Measurements from ENCODE around the gene KCNH8.

Gene KCNH8

DNA sequence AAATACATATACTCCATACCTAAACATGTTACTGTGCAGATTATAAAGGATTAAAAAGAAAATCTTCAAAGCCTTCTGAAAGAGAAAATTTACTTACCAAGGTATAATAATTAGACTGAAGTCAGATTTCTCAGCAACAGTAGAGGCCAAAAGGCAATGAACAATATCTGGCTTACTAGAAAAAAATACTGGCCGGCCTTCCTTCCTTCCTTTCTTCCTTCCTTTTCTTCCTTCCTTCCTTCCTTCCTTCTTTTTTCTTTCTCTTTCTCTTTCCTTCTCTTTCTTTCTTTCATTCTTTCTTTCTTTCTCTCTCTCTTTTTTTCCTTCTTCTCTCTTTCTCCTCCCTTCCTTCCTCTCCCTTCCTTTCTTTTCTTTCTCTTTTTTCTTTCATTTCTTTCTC is 209.6 kb downstream of the KCNH8 start:
- H3K36me3 ChIP-seq (replicated peaks; ENCODE audit: low read depth, low read length) = no peaks in the 10 kb centered on the region
- no peaks in the 10 kb centered on the region for H3K79me2 ChIP-seq (ENCODE audit: low read length)
- H3K4me1 ChIP-seq (ENCODE audit: low read length) = peaks cover 9% of the 10 kb centered on the region
- no peaks in the 10 kb centered on the region for H3K9me3 ChIP-seq (ENCODE audit: insufficient read depth, low read length)
- no peaks in the 10 kb centered on the region for H4K20me1 ChIP-seq (ENCODE audit: insufficient read depth, low read length)
- H3K4me2 ChIP-seq (ENCODE audit: low read length) = no peak overlapping the region
- H3K27ac ChIP-seq (ENCODE audit: low read length) = no peak overlapping the region
- no peaks in the 10 kb centered on the region for H3K27me3 ChIP-seq (ENCODE audit: low read depth, low read length)
- TF ChIP-seq, protein P1, sequence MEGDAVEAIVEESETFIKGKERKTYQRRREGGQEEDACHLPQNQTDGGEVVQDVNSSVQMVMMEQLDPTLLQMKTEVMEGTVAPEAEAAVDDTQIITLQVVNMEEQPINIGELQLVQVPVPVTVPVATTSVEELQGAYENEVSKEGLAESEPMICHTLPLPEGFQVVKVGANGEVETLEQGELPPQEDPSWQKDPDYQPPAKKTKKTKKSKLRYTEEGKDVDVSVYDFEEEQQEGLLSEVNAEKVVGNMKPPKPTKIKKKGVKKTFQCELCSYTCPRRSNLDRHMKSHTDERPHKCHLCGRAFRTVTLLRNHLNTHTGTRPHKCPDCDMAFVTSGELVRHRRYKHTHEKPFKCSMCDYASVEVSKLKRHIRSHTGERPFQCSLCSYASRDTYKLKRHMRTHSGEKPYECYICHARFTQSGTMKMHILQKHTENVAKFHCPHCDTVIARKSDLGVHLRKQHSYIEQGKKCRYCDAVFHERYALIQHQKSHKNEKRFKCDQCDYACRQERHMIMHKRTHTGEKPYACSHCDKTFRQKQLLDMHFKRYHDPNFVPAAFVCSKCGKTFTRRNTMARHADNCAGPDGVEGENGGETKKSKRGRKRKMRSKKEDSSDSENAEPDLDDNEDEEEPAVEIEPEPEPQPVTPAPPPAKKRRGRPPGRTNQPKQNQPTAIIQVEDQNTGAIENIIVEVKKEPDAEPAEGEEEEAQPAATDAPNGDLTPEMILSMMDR (IDR thresholded peaks at IDR 0.05; ENCODE audit: low read depth, low read length) = no peak
- no peak for TF ChIP-seq EZH2phosphoT487 (IDR thresholded peaks at IDR 0.05; ENCODE audit: low read depth)
- no peak overlapping the region for H3K4me3 ChIP-seq (ENCODE audit: low read length)
- H2AFZ ChIP-seq (ENCODE audit: low read depth, low read length) = no peak overlapping the region
- H3K9ac ChIP-seq (ENCODE audit: low read length) = no peak overlapping the region

DNA sequence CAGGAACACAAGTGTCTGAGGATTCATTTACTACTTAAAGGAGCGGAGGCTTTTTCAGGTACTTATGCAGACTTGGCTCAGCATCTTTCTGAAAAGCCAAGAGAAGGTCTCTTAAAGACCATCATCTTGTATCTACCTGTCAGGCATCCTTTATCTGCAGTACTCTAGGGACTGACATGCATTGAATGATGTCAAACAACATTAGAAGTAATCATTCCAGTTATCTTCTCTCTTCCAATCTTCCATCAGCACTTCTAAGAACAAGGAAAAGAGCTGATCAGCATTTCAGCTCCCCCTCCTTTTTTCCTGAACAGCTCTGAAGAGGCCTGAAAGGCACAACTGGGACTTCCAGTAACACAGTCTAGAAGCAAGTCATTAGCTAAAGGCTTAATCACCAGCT is 214.8 kb downstream of the KCNH8 start:
- Histone ChIP-seq H3K79me2 (ENCODE audit: low read length) (no peaks in the 10 kb centered on the region), H3K27ac (ENCODE audit: low read length) (no peak overlapping the region), H3K4me3 (ENCODE audit: low read length) (no peak overlapping the region), H3K36me3 (replicated peaks; ENCODE audit: low read depth, low read length) (no peaks in the 10 kb centered on the region), H3K9me3 (ENCODE audit: insufficient read depth, low read length) (no peaks in the 10 kb centered on the region), H2AFZ (ENCODE audit: low read depth, low read length) (no peak overlapping the region), H3K4me2 (ENCODE audit: low read length) (no peak overlapping the region), H4K20me1 (ENCODE audit: insufficient read depth, low read length) (no peaks in the 10 kb centered on the region), H3K27me3 (ENCODE audit: low read depth, low read length) (no peaks in the 10 kb centered on the region), H3K9ac (ENCODE audit: low read length) (no peak overlapping the region), H3K4me1 (ENCODE audit: low read length) (peaks cover 9% of the 10 kb centered on the region)
- TF ChIP-seq, protein P1 (IDR thresholded peaks at IDR 0.05; ENCODE audit: low read depth, low read length) = no peak
- TF ChIP-seq EZH2phosphoT487 (IDR thresholded peaks at IDR 0.05; ENCODE audit: low read depth) = no peak

DNA sequence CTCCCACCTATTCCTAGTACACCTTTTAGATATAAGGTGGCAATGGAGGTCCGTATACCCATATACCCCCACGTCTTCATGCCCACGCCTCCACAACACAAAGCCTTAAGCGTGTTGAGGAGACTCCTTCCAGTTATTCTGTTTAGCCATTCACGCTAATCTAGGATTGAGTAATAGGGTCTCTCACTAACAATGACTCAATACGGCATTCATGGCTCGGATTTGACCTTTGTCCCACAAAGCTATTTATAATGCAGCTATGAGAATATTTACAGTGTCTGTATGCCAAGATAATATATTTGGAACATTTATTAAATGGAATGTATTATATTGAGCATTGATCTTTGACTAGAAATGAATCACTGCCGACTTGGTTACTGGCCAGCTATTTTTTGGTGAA is 215.8 kb downstream of the KCNH8 start:
- Histone ChIP-seq H3K36me3 (replicated peaks; ENCODE audit: low read depth, low read length) (no peaks in the 10 kb centered on the region), H3K9ac (ENCODE audit: low read length) (no peak overlapping the region), H2AFZ (ENCODE audit: low read depth, low read length) (no peak overlapping the region), H3K4me1 (ENCODE audit: low read length) (peaks cover 9% of the 10 kb centered on the region), H3K4me3 (ENCODE audit: low read length) (no peak overlapping the region), H3K79me2 (ENCODE audit: low read length) (no peaks in the 10 kb centered on the region), H3K9me3 (ENCODE audit: insufficient read depth, low read length) (no peaks in the 10 kb centered on the region), H3K27me3 (ENCODE audit: low read depth, low read length) (no peaks in the 10 kb centered on the region), H3K27ac (ENCODE audit: low read length) (no peak overlapping the region), H3K4me2 (ENCODE audit: low read length) (no peak overlapping the region), H4K20me1 (ENCODE audit: insufficient read depth, low read length) (no peaks in the 10 kb centered on the region)
- TF ChIP-seq, protein P1 (IDR thresholded peaks at IDR 0.05; ENCODE audit: low read depth, low read length) = no peak
- no peak for TF ChIP-seq EZH2phosphoT487 (IDR thresholded peaks at IDR 0.05; ENCODE audit: low read depth)

DNA sequence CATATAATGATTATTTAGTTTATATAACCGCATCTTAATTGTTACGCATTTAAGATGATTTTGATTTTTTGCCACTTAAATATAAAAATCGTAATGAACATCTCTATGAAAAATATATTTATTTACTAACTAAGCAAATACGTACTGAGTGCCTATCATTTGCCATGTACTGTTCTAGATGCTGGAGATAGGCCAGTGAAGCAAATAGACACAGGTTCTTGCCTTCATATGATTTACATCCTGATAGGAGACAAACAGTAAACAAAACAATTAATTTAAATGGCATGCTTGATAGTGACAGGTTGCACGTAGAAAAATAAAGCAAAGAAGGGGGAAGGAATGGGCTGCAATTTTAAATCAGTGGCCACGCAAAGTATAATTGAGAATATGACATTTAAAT is 217.2 kb downstream of the KCNH8 start:
- H3K9me3 ChIP-seq (ENCODE audit: insufficient read depth, low read length) = no peaks in the 10 kb centered on the region
- H3K4me3 ChIP-seq (ENCODE audit: low read length) = no peak overlapping the region
- no peak overlapping the region for H2AFZ ChIP-seq (ENCODE audit: low read depth, low read length)
- no peaks in the 10 kb centered on the region for H4K20me1 ChIP-seq (ENCODE audit: insufficient read depth, low read length)
- H3K4me2 ChIP-seq (ENCODE audit: low read length) = no peak overlapping the region
- TF ChIP-seq EZH2phosphoT487 (IDR thresholded peaks at IDR 0.05; ENCODE audit: low read depth) = no peak
- TF ChIP-seq, protein P1 (IDR thresholded peaks at IDR 0.05; ENCODE audit: low read depth, low read length) = no peak
- no peaks in the 10 kb centered on the region for H3K27me3 ChIP-seq (ENCODE audit: low read depth, low read length)
- H3K4me1 ChIP-seq (ENCODE audit: low read length) = peaks cover 9% of the 10 kb centered on the region
- no peak overlapping the region for H3K27ac ChIP-seq (ENCODE audit: low read length)
- no peaks in the 10 kb centered on the region for H3K79me2 ChIP-seq (ENCODE audit: low read length)
- no peak overlapping the region for H3K9ac ChIP-seq (ENCODE audit: low read length)
- no peaks in the 10 kb centered on the region for H3K36me3 ChIP-seq (replicated peaks; ENCODE audit: low read depth, low read length)

Data from OCI-LY3 (cell line).